Measurements from ENCODE around the gene PCF11. TPM values are rescaled to one million over a fixed set of nuclear protein-coding genes. Genes with fewer than 3 reads are reported as not detected.

The PCF11 gene
- total RNA-seq, 1 experiment from 2014 or later = 41.9 TPM

DNA sequence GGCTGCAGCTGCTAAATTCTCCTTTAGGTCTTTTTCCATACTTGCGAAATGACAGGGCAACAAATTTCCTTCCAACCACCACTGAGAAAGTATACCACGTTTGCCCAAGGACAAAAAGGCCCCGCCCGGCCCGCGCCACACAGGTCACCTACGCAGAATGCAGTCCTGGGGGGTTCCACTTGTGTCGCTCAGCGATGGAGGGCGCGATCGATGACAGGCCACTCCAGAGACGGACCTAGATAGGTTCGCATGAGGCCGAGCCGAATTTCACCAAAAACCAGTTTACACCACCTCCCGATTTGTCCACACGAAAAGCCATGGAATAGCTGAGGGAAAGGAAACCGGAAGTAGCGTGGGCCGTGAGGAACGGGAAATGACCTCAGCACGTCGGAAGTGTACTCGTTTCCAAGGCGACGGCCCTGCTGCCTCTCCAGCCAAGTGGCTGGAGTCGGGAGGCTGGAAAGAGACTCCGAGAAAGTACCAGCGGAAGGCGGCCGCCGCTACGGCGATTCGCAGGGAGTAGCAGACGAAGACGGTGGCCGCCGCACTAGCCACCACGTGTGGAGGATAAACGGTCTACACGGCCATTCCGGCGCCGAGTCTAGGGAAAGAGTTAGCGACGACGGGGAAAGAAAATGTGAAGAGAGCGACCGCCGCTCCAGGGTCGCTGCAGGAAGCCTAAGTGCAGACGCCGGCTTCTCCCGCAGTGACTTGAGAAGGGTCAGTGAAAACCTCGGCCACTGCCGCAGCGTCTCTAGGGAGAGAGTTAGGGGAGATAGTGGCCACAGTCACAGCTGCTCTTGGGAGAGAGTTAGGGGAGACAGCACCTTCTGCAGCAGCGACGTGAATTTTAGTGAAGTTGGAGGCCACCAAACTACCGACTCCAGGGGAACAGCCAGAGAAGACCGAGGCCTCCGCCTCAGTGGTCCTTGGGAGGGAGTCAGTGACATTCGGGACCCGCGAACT, 36.7 kb downstream of the PCF11 start, which contains the start of gene ANKRD42:
ANKRD42 (plus strand) TSS at position 398 of the 966 bp plus-strand sequence. CDS start 959 bp downstream, outside the sequence.
- ATAC-seq = peak; percentile 91
- TF ChIP-seq EZH2 (IDR thresholded peaks at IDR 0.05) (no peak), YY1 (IDR thresholded peaks at IDR 0.05; ENCODE audit: extremely low read depth, insufficient replicate concordance, low read depth, low read length) (no peak), CEBPB (IDR thresholded peaks at IDR 0.05; ENCODE audit: low read depth) (no peak), CBX3 (IDR thresholded peaks at IDR 0.05; ENCODE audit: low read depth) (no peak), ELF1 (IDR thresholded peaks at IDR 0.05; ENCODE audit: borderline replicate concordance, low read depth) (peak; percentile 89), ZNF274 (IDR thresholded peaks at IDR 0.05; ENCODE audit: low read depth, low read length) (no peak), EZH2phosphoT487 (IDR thresholded peaks at IDR 0.05; ENCODE audit: borderline replicate concordance) (no peak), SP1 (IDR thresholded peaks at IDR 0.05; ENCODE audit: low read depth) (no peak), RAD21 (IDR thresholded peaks at IDR 0.05; ENCODE audit: low read depth) (no peak), SRF (IDR thresholded peaks at IDR 0.05; ENCODE audit: low read depth) (peak; percentile 14; the same call in 1 of the 2 replicates), POLR2AphosphoS5 (IDR thresholded peaks at IDR 0.05; ENCODE audit: low read depth, low read length) (peak; percentile 76), TCF7L2 (IDR thresholded peaks at IDR 0.05; ENCODE audit: borderline replicate concordance, extremely low read depth, insufficient read depth, insufficient read length) (no peak), SIN3A (IDR thresholded peaks at IDR 0.05; ENCODE audit: low read depth) (no peak; the same call in none of the 2 replicates), JUND (IDR thresholded peaks at IDR 0.05) (no peak)
- TF ChIP-seq, protein P1, sequence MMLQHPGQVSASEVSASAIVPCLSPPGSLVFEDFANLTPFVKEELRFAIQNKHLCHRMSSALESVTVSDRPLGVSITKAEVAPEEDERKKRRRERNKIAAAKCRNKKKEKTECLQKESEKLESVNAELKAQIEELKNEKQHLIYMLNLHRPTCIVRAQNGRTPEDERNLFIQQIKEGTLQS (IDR thresholded peaks at IDR 0.05) = no peak
- TF ChIP-seq, protein P2, sequence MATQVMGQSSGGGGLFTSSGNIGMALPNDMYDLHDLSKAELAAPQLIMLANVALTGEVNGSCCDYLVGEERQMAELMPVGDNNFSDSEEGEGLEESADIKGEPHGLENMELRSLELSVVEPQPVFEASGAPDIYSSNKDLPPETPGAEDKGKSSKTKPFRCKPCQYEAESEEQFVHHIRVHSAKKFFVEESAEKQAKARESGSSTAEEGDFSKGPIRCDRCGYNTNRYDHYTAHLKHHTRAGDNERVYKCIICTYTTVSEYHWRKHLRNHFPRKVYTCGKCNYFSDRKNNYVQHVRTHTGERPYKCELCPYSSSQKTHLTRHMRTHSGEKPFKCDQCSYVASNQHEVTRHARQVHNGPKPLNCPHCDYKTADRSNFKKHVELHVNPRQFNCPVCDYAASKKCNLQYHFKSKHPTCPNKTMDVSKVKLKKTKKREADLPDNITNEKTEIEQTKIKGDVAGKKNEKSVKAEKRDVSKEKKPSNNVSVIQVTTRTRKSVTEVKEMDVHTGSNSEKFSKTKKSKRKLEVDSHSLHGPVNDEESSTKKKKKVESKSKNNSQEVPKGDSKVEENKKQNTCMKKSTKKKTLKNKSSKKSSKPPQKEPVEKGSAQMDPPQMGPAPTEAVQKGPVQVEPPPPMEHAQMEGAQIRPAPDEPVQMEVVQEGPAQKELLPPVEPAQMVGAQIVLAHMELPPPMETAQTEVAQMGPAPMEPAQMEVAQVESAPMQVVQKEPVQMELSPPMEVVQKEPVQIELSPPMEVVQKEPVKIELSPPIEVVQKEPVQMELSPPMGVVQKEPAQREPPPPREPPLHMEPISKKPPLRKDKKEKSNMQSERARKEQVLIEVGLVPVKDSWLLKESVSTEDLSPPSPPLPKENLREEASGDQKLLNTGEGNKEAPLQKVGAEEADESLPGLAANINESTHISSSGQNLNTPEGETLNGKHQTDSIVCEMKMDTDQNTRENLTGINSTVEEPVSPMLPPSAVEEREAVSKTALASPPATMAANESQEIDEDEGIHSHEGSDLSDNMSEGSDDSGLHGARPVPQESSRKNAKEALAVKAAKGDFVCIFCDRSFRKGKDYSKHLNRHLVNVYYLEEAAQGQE (IDR thresholded peaks at IDR 0.05; ENCODE audit: low read depth) = no peak
- TF ChIP-seq, protein P3, sequence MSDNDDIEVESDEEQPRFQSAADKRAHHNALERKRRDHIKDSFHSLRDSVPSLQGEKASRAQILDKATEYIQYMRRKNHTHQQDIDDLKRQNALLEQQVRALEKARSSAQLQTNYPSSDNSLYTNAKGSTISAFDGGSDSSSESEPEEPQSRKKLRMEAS (IDR thresholded peaks at IDR 0.05) = peak; percentile 83
- TF ChIP-seq, protein P4, sequence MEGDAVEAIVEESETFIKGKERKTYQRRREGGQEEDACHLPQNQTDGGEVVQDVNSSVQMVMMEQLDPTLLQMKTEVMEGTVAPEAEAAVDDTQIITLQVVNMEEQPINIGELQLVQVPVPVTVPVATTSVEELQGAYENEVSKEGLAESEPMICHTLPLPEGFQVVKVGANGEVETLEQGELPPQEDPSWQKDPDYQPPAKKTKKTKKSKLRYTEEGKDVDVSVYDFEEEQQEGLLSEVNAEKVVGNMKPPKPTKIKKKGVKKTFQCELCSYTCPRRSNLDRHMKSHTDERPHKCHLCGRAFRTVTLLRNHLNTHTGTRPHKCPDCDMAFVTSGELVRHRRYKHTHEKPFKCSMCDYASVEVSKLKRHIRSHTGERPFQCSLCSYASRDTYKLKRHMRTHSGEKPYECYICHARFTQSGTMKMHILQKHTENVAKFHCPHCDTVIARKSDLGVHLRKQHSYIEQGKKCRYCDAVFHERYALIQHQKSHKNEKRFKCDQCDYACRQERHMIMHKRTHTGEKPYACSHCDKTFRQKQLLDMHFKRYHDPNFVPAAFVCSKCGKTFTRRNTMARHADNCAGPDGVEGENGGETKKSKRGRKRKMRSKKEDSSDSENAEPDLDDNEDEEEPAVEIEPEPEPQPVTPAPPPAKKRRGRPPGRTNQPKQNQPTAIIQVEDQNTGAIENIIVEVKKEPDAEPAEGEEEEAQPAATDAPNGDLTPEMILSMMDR (IDR thresholded peaks at IDR 0.05 in 2 of 3, conservative IDR thresholded peaks at IDR 0.05 in 1 of 3; ENCODE audit: borderline replicate concordance in 1 of 3, insufficient read depth in 1 of 3, low read depth in 2 of 3, low read length in 2 of 3) = no peak

More for the DNA sequence above, 36.7 kb downstream of the PCF11 start, which contains the start of gene ANKRD42:
- Histone ChIP-seq H3K9me2 (ENCODE audit: insufficient read depth) (no peaks in the 10 kb centered on the region), H3K4me3 (replicated peaks in 1 of 2; ENCODE audit: low read depth in 1 of 2, low read length in 2 of 2) (peak within 1 kb of the TSS; percentile 56 to 85), H3K79me2 (ENCODE audit: insufficient read depth, low read length) (peaks cover 21% of the 10 kb centered on the region), H3K9ac (ENCODE audit: low read length) (peak within 1 kb of the TSS; percentile 88), H3K27me3 (ENCODE audit: insufficient read depth, low read length) (no peaks in the 10 kb centered on the region), H3K4me1 (ENCODE audit: control insufficient read depth in 1 of 2, insufficient read depth in 2 of 2, low read length in 2 of 2) (peaks cover 12 to 19% of the 10 kb centered on the region in 2 experiments), H4K20me1 (ENCODE audit: insufficient read depth) (no peaks in the 10 kb centered on the region), H3K36me3 (ENCODE audit: control insufficient read depth in 1 of 2, insufficient read depth in 2 of 2, low read length in 2 of 2) (peaks cover 9 to 14% of the 10 kb centered on the region in 2 experiments; a peak in 3 of 4 replicates), H3K27ac (ENCODE audit: low read depth, low read length) (peak within 1 kb of the TSS; percentile 65), H3K4me2 (ENCODE audit: low read length) (peak within 1 kb of the TSS; percentile 99), H2AFZ (ENCODE audit: low read depth, low read length, poor library complexity, severe bottlenecking) (peak within 1 kb of the TSS; percentile 74), H3K9me3 (ENCODE audit: control insufficient read depth in 1 of 2, insufficient read depth in 1 of 2, low read depth in 1 of 2, low read length in 2 of 2) (no peaks in the 10 kb centered on the region)
- ChIA-PET POLR2A (interaction anchor here (0.8 kb wide), 1 partner anchor 37 kb away, joined by 3 read pairs; the partner anchor contains the start of gene PCF11), RAD21 (ENCODE audit: low non-redundant PET in 1 of 2, low total read pairs in 2 of 2, uncharacterized antibody in 2 of 2, unreplicated experiment in 2 of 2) (no interaction called here), CTCF (no interaction called here)
- intact Hi-C loops (cut with micrococcal nuclease) = loop anchor here (1.0 to 5.0 kb wide), 2 partner anchors 36 to 92 kb away; partner anchors contain the start of gene PCF11
- DNase-seq (ENCODE audit: low read depth, low spot score) = peak; percentile 89
- BruUV-seq (replicated peaks) = TSS peak; percentile 73

Measured in HCT116 (cell line).